NT2/D1 (cell line): ENCODE results near the gene OSBPL2.

Experiments used
- SUZ12 ChIP-seq: IDR thresholded peaks from 2 replicates; pipeline ENCODE4 v1.6.1; 2011; ENCODE audit not compliant: insufficient read length, insufficient read depth; ENCODE audit errors: extremely low read depth
- YY1 ChIP-seq: IDR thresholded peaks from 2 replicates; pipeline ENCODE4 v1.6.1; 2011; ENCODE audit not compliant: insufficient read length, insufficient read depth
- ZNF274 ChIP-seq: IDR thresholded peaks from 2 replicates; pipeline ENCODE4 v1.6.1; 2011; ENCODE audit warnings: mild to moderate bottlenecking, low read depth, low read length

DNA sequence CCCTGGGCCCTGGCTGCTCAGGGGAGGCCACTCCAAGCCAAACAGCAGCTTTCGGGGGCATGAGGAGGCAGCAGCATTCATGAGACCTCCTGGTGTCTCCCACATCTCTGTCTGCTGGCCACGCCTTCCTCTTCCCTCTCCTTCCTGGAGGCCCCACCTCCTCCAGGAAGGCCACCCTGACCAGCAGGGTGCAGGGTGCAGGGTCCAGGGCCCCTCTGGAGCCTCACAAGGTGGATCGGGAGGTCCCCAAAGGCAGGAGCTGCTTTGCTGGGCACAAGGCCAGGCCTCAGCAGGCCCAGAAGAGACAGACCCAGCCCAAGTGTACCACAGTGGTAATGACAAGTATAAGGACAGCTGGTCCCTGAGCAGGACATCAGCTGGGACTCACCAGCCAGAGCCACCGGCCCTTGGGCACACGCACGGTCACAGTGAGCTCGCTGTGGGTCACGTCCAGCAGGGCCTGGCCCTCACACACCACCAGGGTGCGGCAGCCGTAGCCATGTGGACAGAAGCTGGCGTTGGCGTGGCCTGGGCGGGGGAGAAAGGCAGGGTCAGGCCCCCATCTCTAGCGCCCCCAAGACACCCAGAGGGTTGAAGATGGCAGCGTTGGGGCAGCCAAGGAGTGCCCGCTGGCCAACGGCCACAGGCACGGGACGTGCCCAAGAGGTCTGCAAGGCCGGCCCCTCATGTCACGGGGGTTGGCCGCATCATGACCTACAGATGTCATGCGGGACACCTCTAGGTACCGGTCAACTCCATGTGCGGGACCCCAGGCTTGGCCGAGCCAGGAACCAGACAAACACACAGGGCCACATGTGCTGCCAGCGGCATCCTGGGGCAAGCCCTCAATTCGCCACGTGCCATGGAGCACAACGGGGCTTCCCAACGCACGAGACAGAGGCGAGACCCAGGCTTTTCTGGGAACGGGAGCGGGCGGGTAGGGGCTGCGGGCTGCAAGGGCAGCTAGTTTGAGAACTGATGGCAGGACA, 91.4 kb downstream of the OSBPL2 start:
- TF ChIP-seq ZNF274 = no peak
- TF ChIP-seq YY1 = no peak
- no peak for TF ChIP-seq SUZ12
